GM23338 (cell line): ENCODE results near the gene TMEM141.

Experiments
- CREB1 ChIP-seq: fragments of 250-450 bp; sonication (Bioruptor Pico); IDR thresholded peaks from 2 replicates; pipeline ENCODE4 v1.5.0; 2020; ENCODE audit warnings: low read depth, mild to moderate bottlenecking, moderate library complexity
- EZH2 ChIP-seq: fragments of 200-600 bp; sonication (generic); IDR thresholded peaks from one replicate; pipeline ENCODE4 v1.8.0; 2017; ENCODE audit warnings: antibody characterized with exemption, mild to moderate bottlenecking, low read depth; ENCODE audit not compliant: unreplicated experiment
- EZH2phosphoT487 ChIP-seq: fragments of 200-600 bp; sonication (generic); IDR thresholded peaks from one replicate; pipeline ENCODE4 v1.8.1; 2018; ENCODE audit warnings: antibody characterized with exemption; ENCODE audit not compliant: unreplicated experiment
- JUNB ChIP-seq: IDR thresholded peaks from one replicate; pipeline ENCODE4 v1.6.1; 2016; ENCODE audit warnings: antibody characterized with exemption; ENCODE audit not compliant: unreplicated experiment
- NANOG ChIP-seq: IDR thresholded peaks from 2 replicates; pipeline ENCODE4 v1.6.1; 2016; ENCODE audit warnings: antibody characterized with exemption, borderline replicate concordance
- POLR2AphosphoS5 ChIP-seq: IDR thresholded peaks from 2 replicates; pipeline ENCODE4 v1.6.1; 2016; ENCODE audit warnings: antibody characterized with exemption, low read depth
- STAT1 ChIP-seq: IDR thresholded peaks from one replicate; pipeline ENCODE4 v1.6.1; 2016; ENCODE audit warnings: antibody characterized with exemption; ENCODE audit not compliant: unreplicated experiment
- ZNF114 ChIP-seq: fragments of 250-450 bp; sonication (Bioruptor Pico); IDR thresholded peaks from 2 replicates; pipeline ENCODE4 v1.5.0; 2020; ENCODE audit warnings: mild to moderate bottlenecking, moderate library complexity
- ZNF331 ChIP-seq: fragments of 250-450 bp; sonication (Bioruptor Pico); IDR thresholded peaks from 2 replicates; pipeline ENCODE4 v1.5.0; 2020; ENCODE audit warnings: low read depth, mild to moderate bottlenecking, moderate library complexity
- TF ChIP-seq, protein P1 (sequence below), 2 experiments: fragments of 200-600 bp in 1 of 2; sonication (generic) in 1 of 2; conservative IDR thresholded peaks; 2 replicates each; pipeline versions ENCODE4 v1.5.1 to v1.6.1; 2016 to 2017; ENCODE audit warnings: antibody characterized with exemption in 2 of 2, low read depth in 2 of 2, mild to moderate bottlenecking in 2 of 2, moderate library complexity in 1 of 2
- TF ChIP-seq, protein P2 (sequence below): IDR thresholded peaks from one replicate; pipeline ENCODE4 v1.6.1; 2018; ENCODE audit warnings: antibody characterized with exemption; ENCODE audit not compliant: unreplicated experiment
- TF ChIP-seq, protein P3 (sequence below): IDR thresholded peaks from 2 replicates; pipeline ENCODE4 v1.6.1; 2016; ENCODE audit warnings: antibody characterized with exemption
- TF ChIP-seq, protein P4 (sequence below): fragments of 250-450 bp; sonication (Bioruptor Pico); IDR thresholded peaks from 2 replicates; pipeline ENCODE4 v1.5.0; 2020; ENCODE audit warnings: mild to moderate bottlenecking, moderate library complexity

DNA sequence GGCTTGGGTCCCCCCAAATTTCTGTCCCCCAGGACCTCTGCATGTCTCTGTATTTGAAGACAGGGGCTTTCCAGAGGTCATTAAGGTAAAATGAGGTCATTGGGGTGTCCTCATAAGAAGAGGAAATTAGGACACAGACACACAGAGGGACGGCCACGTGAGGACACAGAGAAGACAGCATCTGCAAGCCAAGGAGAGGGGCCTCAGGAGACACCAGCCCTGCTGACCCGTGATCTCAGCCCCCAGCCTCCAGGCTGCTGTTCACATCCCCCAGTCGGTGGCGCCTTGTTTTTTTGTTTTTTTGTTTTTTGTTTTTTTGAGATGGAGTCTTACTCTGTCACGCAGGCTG lies 3.8 kb downstream of the TMEM141 start:
- TF ChIP-seq, protein P1, sequence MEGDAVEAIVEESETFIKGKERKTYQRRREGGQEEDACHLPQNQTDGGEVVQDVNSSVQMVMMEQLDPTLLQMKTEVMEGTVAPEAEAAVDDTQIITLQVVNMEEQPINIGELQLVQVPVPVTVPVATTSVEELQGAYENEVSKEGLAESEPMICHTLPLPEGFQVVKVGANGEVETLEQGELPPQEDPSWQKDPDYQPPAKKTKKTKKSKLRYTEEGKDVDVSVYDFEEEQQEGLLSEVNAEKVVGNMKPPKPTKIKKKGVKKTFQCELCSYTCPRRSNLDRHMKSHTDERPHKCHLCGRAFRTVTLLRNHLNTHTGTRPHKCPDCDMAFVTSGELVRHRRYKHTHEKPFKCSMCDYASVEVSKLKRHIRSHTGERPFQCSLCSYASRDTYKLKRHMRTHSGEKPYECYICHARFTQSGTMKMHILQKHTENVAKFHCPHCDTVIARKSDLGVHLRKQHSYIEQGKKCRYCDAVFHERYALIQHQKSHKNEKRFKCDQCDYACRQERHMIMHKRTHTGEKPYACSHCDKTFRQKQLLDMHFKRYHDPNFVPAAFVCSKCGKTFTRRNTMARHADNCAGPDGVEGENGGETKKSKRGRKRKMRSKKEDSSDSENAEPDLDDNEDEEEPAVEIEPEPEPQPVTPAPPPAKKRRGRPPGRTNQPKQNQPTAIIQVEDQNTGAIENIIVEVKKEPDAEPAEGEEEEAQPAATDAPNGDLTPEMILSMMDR (conservative IDR thresholded peaks at IDR 0.05; ENCODE audit: low read depth in 2 of 2), result no peak
- no peak for TF ChIP-seq POLR2AphosphoS5
- TF ChIP-seq, protein P2, sequence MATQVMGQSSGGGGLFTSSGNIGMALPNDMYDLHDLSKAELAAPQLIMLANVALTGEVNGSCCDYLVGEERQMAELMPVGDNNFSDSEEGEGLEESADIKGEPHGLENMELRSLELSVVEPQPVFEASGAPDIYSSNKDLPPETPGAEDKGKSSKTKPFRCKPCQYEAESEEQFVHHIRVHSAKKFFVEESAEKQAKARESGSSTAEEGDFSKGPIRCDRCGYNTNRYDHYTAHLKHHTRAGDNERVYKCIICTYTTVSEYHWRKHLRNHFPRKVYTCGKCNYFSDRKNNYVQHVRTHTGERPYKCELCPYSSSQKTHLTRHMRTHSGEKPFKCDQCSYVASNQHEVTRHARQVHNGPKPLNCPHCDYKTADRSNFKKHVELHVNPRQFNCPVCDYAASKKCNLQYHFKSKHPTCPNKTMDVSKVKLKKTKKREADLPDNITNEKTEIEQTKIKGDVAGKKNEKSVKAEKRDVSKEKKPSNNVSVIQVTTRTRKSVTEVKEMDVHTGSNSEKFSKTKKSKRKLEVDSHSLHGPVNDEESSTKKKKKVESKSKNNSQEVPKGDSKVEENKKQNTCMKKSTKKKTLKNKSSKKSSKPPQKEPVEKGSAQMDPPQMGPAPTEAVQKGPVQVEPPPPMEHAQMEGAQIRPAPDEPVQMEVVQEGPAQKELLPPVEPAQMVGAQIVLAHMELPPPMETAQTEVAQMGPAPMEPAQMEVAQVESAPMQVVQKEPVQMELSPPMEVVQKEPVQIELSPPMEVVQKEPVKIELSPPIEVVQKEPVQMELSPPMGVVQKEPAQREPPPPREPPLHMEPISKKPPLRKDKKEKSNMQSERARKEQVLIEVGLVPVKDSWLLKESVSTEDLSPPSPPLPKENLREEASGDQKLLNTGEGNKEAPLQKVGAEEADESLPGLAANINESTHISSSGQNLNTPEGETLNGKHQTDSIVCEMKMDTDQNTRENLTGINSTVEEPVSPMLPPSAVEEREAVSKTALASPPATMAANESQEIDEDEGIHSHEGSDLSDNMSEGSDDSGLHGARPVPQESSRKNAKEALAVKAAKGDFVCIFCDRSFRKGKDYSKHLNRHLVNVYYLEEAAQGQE, result no peak
- TF ChIP-seq EZH2phosphoT487, result no peak
- TF ChIP-seq NANOG, result no peak
- no peak for TF ChIP-seq CREB1 (CRISPR knock-in tag)
- no peak for TF ChIP-seq EZH2
- TF ChIP-seq, protein P3, sequence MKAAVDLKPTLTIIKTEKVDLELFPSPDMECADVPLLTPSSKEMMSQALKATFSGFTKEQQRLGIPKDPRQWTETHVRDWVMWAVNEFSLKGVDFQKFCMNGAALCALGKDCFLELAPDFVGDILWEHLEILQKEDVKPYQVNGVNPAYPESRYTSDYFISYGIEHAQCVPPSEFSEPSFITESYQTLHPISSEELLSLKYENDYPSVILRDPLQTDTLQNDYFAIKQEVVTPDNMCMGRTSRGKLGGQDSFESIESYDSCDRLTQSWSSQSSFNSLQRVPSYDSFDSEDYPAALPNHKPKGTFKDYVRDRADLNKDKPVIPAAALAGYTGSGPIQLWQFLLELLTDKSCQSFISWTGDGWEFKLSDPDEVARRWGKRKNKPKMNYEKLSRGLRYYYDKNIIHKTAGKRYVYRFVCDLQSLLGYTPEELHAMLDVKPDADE, result no peak
- no peak for TF ChIP-seq STAT1
- no peak for TF ChIP-seq JUNB
- TF ChIP-seq ZNF114 (CRISPR knock-in tag), result no peak
- no peak for TF ChIP-seq ZNF331 (CRISPR knock-in tag)
- TF ChIP-seq, protein P4, sequence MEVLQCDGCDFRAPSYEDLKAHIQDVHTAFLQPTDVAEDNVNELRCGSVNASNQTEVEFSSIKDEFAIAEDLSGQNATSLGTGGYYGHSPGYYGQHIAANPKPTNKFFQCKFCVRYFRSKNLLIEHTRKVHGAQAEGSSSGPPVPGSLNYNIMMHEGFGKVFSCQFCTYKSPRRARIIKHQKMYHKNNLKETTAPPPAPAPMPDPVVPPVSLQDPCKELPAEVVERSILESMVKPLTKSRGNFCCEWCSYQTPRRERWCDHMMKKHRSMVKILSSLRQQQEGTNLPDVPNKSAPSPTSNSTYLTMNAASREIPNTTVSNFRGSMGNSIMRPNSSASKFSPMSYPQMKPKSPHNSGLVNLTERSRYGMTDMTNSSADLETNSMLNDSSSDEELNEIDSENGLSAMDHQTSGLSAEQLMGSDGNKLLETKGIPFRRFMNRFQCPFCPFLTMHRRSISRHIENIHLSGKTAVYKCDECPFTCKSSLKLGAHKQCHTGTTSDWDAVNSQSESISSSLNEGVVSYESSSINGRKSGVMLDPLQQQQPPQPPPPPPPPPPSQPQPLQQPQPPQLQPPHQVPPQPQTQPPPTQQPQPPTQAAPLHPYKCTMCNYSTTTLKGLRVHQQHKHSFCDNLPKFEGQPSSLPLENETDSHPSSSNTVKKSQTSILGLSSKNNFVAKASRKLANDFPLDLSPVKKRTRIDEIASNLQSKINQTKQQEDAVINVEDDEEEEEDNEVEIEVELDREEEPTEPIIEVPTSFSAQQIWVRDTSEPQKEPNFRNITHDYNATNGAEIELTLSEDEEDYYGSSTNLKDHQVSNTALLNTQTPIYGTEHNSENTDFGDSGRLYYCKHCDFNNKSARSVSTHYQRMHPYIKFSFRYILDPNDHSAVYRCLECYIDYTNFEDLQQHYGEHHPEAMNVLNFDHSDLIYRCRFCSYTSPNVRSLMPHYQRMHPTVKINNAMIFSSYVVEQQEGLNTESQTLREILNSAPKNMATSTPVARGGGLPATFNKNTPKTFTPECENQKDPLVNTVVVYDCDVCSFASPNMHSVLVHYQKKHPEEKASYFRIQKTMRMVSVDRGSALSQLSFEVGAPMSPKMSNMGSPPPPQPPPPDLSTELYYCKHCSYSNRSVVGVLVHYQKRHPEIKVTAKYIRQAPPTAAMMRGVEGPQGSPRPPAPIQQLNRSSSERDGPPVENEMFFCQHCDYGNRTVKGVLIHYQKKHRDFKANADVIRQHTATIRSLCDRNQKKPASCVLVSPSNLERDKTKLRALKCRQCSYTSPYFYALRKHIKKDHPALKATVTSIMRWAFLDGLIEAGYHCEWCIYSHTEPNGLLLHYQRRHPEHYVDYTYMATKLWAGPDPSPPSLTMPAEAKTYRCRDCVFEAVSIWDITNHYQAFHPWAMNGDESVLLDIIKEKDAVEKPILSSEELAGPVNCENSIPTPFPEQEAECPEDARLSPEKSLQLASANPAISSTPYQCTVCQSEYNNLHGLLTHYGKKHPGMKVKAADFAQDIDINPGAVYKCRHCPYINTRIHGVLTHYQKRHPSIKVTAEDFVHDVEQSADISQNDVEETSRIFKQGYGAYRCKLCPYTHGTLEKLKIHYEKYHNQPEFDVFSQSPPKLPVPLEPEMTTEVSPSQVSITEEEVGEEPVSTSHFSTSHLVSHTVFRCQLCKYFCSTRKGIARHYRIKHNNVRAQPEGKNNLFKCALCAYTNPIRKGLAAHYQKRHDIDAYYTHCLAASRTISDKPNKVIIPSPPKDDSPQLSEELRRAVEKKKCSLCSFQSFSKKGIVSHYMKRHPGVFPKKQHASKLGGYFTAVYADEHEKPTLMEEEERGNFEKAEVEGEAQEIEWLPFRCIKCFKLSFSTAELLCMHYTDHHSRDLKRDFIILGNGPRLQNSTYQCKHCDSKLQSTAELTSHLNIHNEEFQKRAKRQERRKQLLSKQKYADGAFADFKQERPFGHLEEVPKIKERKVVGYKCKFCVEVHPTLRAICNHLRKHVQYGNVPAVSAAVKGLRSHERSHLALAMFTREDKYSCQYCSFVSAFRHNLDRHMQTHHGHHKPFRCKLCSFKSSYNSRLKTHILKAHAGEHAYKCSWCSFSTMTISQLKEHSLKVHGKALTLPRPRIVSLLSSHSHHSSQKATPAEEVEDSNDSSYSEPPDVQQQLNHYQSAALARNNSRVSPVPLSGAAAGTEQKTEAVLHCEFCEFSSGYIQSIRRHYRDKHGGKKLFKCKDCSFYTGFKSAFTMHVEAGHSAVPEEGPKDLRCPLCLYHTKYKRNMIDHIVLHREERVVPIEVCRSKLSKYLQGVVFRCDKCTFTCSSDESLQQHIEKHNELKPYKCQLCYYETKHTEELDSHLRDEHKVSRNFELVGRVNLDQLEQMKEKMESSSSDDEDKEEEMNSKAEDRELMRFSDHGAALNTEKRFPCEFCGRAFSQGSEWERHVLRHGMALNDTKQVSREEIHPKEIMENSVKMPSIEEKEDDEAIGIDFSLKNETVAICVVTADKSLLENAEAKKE (CRISPR knock-in tag), result no peak
